ENCODE measurements around the gene SLC6A12.
A peak's percentile ranks its signal among the peaks of the same experiment; 100 is the strongest.

Gene SLC6A12

GRCh38 chr12:215116-215515 is 1.2 kb upstream of the SLC6A12 start:
- H3K4me1 Mint-ChIP-seq = peaks cover 15 to 24% of the 10 kb centered on the region in 2 donors
- H3K27ac Mint-ChIP-seq = no peak overlapping the region
- H3K4me3 Mint-ChIP-seq = no peak overlapping the region
- no peaks in the 10 kb centered on the region for H3K36me3 Mint-ChIP-seq
- peaks cover 39 to 57% of the 10 kb centered on the region in 2 donors for H3K27me3 Mint-ChIP-seq
- DNase-seq = no peak
- no peaks in the 10 kb centered on the region for H3K9me3 Mint-ChIP-seq
- no peak for ATAC-seq (replicated peaks)

DNA sequence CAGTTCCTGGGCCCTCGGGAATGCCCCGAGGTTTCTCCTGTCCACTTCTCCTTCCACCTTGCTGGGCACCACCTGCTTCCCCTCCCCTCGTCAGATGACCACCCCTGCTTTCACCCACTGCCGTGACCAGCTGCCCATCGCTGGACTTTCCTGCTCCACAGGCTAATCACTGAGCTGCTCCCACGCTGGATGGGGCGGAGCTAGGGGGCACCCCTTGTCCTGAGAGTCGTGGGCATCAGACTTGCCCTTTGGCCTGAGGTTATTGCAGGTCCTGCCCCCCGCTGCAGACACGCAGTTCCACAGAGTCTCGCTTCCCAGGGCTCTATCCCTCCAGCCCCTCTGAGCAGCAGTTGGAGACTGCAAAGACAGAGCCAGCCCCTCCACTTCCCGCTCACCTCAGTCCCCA is 427 bp downstream of the SLC6A12 start:
- ATAC-seq (replicated peaks) (no peak), DNase-seq (no peak)
- Mint-ChIP-seq H3K4me3 (no peak overlapping the region), H3K27ac (no peak overlapping the region), H3K36me3 (no peaks in the 10 kb centered on the region), H3K4me1 (peaks cover 12 to 19% of the 10 kb centered on the region in 2 donors), H3K9me3 (no peaks in the 10 kb centered on the region), H3K27me3 (peaks cover 47 to 54% of the 10 kb centered on the region in 2 donors)

DNA sequence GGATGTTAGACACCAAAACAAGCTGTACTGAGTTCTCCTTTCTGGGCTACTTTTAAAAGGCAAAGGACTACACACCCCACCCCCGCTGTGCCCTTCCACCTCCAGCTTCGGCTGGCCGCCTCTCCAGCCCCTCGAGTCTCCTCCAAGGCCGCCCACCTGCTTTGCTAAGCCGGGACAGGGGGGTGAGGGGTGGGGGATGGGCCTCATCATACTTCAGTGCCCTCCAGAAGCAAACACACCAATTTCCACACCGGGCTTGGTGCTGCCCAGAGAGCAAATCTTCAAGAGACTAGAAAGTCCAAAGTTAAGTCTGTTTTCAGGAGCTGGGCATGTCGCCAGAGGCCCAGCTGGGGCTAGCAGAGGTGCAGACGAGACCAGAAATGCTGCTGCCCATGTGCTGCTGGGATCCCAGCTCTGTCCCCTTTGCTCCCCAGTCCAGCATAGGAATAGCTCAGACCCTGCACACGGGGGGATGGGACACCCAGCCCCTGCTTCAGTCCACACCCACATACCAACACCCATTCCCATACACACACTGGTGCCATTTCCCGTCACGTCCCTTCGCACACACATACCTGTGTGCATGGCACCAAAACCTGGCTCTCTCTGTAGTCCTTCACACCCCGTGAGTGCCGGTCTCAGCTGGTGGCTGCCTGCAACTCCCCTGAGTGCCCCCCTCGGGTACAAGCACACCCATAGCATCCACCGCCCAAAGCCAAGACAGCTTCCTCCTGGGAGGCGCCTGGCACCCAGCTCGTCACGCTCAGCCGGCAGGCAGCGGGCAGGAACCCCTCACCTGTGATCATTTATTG is 1.0 kb downstream of the SLC6A12 start:
- Mint-ChIP-seq H3K36me3 (no peaks in the 10 kb centered on the region), H3K27ac (no peak overlapping the region), H3K9me3 (no peaks in the 10 kb centered on the region), H3K4me3 (peak overlapping the region in 1 of 2 donors; percentile 57), H3K27me3 (peaks cover 49 to 60% of the 10 kb centered on the region in 2 donors), H3K4me1 (peaks cover 12 to 19% of the 10 kb centered on the region in 2 donors)
- DNase-seq (no peak), ATAC-seq (replicated peaks) (no peak)

- DNase-seq (no peak), ATAC-seq (replicated peaks) (peak; percentile 51 to 53)
- no peak overlapping the region for H3K27ac Mint-ChIP-seq
- no peaks in the 10 kb centered on the region for H3K9me3 Mint-ChIP-seq
- H3K27me3 Mint-ChIP-seq = peaks cover 51 to 60% of the 10 kb centered on the region in 2 donors
- H3K4me3 Mint-ChIP-seq = peak overlapping the region; percentile 57 to 72
- H3K36me3 Mint-ChIP-seq = no peaks in the 10 kb centered on the region
- peaks cover 12 to 19% of the 10 kb centered on the region in 2 donors for H3K4me1 Mint-ChIP-seq
Measured at GRCh38 chr12:212415-212714, 1.6 kb downstream of the SLC6A12 start.

DNA sequence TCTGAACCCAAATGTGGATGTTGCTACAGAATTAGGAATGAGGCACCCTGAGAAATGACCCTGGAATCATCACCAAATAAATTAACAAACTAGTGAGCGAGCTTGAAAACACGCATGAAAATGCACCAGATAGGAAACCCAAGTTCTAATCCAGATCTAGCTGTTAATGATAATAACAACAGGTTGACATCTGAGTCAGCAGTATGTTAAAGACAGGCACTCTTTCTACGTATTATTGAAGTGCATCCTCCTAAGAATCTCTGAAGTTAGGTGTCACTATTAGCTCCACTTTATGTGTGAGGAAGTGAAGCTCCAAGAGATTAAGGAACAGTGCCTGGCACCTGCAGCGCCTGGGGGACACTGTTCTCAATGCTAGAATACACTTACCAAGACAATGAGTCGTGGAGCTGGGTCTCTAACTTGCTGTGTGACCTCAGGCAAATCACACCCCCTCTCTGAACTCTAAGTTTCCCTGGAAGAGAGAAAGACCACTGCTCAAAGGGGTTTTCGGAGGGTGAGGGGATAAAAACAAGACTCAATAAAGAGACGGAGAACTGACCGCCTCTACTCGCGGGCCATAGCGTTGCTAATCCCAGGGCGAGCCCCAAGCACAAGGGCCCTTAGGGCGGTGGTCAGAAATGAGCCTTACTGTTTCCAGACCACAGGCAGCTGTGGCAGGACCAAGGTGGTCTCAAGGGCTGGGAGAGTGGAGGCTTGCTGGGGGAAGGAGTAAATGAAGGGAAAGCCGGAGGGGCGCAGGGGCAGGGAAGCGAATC is 2.1 kb downstream of the SLC6A12 start:
- Mint-ChIP-seq H3K27ac (no peak overlapping the region), H3K27me3 (peaks cover 46 to 60% of the 10 kb centered on the region in 2 donors), H3K4me1 (peaks cover 12 to 19% of the 10 kb centered on the region in 2 donors), H3K36me3 (no peaks in the 10 kb centered on the region), H3K4me3 (peak overlapping the region; percentile 57 to 72), H3K9me3 (no peaks in the 10 kb centered on the region)
- no peak for DNase-seq
- ATAC-seq (replicated peaks) = peak in 1 of 2 donors; percentile 35

DNA sequence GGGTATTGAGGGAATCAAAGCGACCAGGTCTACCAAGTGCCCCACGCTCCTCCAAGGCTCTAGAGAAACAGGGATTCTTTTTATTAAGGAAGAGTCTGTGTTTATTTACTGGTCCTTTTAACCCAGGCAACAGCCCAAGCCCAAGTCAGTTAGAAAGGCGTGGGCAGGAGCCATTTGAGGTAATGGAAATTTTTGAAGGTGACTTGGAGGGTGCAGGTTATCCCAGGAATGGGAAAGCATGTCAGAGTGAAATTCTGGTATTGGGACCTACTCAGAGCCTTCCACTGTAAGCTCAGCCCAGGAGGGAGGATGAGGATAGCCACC is 2.9 kb downstream of the SLC6A12 start:
- Mint-ChIP-seq H3K9me3 (peaks cover 0 to 2% of the 10 kb centered on the region in 2 donors), H3K4me3 (no peak overlapping the region), H3K36me3 (no peaks in the 10 kb centered on the region), H3K27me3 (peaks cover 49 to 66% of the 10 kb centered on the region in 2 donors), H3K4me1 (peaks cover 12 to 19% of the 10 kb centered on the region in 2 donors), H3K27ac (no peak overlapping the region)
- DNase-seq (no peak), ATAC-seq (replicated peaks) (no peak)

- peaks cover 12 to 19% of the 10 kb centered on the region in 2 donors for H3K4me1 Mint-ChIP-seq
- ATAC-seq (replicated peaks) (no peak), DNase-seq (no peak)
- H3K27me3 Mint-ChIP-seq = peaks cover 55 to 72% of the 10 kb centered on the region in 2 donors
- no peak overlapping the region for H3K27ac Mint-ChIP-seq
- peaks cover 1 to 3% of the 10 kb centered on the region in 2 donors for H3K9me3 Mint-ChIP-seq
- H3K36me3 Mint-ChIP-seq = no peaks in the 10 kb centered on the region
- H3K4me3 Mint-ChIP-seq = no peak overlapping the region
Measured at GRCh38 chr12:210277-211141, 3.4 kb downstream of the SLC6A12 start.

DNA sequence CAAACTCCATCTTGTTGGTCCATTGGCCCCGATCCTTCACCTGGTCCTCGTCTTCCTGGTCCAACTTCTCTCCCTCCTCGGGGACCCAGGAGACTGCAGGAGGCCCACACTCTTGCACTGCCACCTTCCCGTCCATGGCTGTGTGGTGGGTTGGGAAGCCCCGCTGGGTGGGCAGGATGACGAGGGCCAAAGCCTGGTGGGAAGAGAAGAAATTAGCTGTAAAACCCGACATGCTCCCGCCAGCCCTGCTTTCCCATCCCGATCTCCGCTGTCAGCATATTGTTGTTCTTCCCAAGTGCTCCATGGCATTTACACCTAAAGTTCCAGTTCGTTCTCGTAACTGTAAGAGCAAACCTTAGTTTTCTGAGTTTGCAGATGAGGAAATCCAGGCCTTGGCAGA is 4.1 kb downstream of the SLC6A12 start:
- Mint-ChIP-seq H3K36me3 (no peaks in the 10 kb centered on the region), H3K27me3 (peaks cover 56 to 76% of the 10 kb centered on the region in 2 donors), H3K4me3 (no peak overlapping the region), H3K27ac (no peak overlapping the region), H3K9me3 (peaks cover 1 to 3% of the 10 kb centered on the region in 2 donors), H3K4me1 (peaks cover 12 to 19% of the 10 kb centered on the region in 2 donors)
- ATAC-seq (replicated peaks) (no peak), DNase-seq (no peak)

- DNase-seq = no peak
- no peak for ATAC-seq (replicated peaks)
- H3K27me3 Mint-ChIP-seq = peaks cover 60 to 82% of the 10 kb centered on the region in 2 donors
- H3K9me3 Mint-ChIP-seq = peaks cover 1 to 3% of the 10 kb centered on the region in 2 donors
- peaks cover 12 to 19% of the 10 kb centered on the region in 2 donors for H3K4me1 Mint-ChIP-seq
- no peak overlapping the region for H3K27ac Mint-ChIP-seq
- no peaks in the 10 kb centered on the region for H3K36me3 Mint-ChIP-seq
- H3K4me3 Mint-ChIP-seq = no peak overlapping the region
Measured at GRCh38 chr12:209246-209645, 4.7 kb downstream of the SLC6A12 start.

GRCh38 chr12:208813-209212 is 5.1 kb downstream of the SLC6A12 start:
- H3K4me3 Mint-ChIP-seq = no peak overlapping the region
- ATAC-seq (replicated peaks) (no peak), DNase-seq (no peak)
- peaks cover 13 to 19% of the 10 kb centered on the region in 2 donors for H3K4me1 Mint-ChIP-seq
- no peak overlapping the region for H3K27ac Mint-ChIP-seq
- no peaks in the 10 kb centered on the region for H3K36me3 Mint-ChIP-seq
- peaks cover 1 to 3% of the 10 kb centered on the region in 2 donors for H3K9me3 Mint-ChIP-seq
- H3K27me3 Mint-ChIP-seq = peaks cover 60 to 82% of the 10 kb centered on the region in 2 donors

GRCh38 chr12:207804-208203 is 6.2 kb downstream of the SLC6A12 start:
- Mint-ChIP-seq H3K9me3 (peaks cover 1 to 3% of the 10 kb centered on the region in 2 donors), H3K4me3 (no peak overlapping the region), H3K36me3 (no peaks in the 10 kb centered on the region), H3K27me3 (peaks cover 51 to 75% of the 10 kb centered on the region in 2 donors), H3K27ac (no peak overlapping the region), H3K4me1 (peaks cover 6 to 10% of the 10 kb centered on the region in 2 donors)
- no peak for DNase-seq
- no peak for ATAC-seq (replicated peaks)

DNA sequence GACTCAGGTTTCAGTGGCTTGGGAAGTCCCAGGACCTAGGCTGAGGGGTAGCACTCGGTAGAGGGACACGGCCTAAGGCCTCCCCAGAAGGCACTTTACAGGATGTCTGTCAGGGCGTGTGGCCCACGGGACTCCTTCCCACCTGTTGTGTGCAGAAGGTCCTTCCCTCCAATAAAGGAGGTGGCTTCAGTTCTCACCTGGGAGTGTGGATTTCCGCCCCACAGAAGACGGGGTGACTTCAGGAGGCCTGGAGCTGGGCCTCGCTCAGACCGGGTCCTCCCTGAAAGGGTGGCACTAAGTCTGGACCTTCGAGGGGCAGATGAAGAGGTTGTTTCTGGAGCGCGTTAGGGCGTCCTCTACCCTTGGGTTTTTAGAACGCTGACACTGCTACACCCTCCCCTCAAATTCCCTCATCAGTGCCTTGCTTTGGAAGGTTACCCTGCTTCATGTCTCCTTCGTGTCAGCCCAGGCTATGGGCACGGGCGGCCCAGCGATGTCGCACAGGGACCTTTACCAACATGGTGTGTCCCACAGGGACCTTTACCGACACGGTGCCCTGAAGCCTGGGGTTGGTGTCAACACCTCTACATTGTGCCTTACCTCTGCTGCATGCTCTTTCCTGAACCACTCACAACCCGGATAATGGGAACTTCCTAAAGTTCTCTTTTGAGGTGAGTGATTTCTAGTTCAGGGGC is 7.1 kb downstream of the SLC6A12 start:
- DNase-seq = no peak
- H3K4me3 Mint-ChIP-seq = no peak overlapping the region
- no peak overlapping the region for H3K27ac Mint-ChIP-seq
- H3K27me3 Mint-ChIP-seq = peaks cover 53 to 78% of the 10 kb centered on the region in 2 donors
- H3K36me3 Mint-ChIP-seq = no peaks in the 10 kb centered on the region
- H3K4me1 Mint-ChIP-seq = peaks cover under 1 to 2% of the 10 kb centered on the region in 2 donors
- ATAC-seq (replicated peaks) = no peak
- H3K9me3 Mint-ChIP-seq = peaks cover 1 to 3% of the 10 kb centered on the region in 2 donors

DNA sequence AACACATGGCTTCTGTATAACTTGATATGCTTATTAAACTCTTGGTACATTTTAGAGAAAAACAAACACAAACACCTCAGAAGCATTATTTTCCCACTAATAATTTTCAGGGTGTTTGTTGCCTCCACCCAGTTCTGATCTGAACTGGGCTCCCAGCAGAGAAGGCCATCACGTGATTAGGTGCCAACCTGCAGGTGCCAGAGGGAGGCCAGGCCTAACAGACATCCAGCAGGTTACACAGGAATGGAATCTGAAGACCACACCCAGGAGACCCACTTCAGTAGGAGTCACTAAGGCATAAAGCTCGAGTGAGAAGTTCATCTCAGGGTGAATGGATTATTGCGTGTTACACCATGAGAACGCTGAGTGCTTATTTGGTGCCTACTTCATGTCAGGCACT is 8.9 kb downstream of the SLC6A12 start:
- H3K9me3 Mint-ChIP-seq = peaks cover 1 to 3% of the 10 kb centered on the region in 2 donors
- peaks cover 51 to 79% of the 10 kb centered on the region in 2 donors for H3K27me3 Mint-ChIP-seq
- H3K4me3 Mint-ChIP-seq = no peak overlapping the region
- H3K36me3 Mint-ChIP-seq = no peaks in the 10 kb centered on the region
- peaks cover 0 to 1% of the 10 kb centered on the region in 2 donors for H3K4me1 Mint-ChIP-seq
- H3K27ac Mint-ChIP-seq = no peak overlapping the region
- no peak for ATAC-seq (replicated peaks)
- DNase-seq = no peak

Measured in stimulated activated naive B cell treated with anti-CD40 and anti-IgM and Interleukin-4, amounts not matched to agents 10 μg/mL and 1 μg/mL and 100 μg/mL, for 72 hours (primary cell).